SK-N-SH (cell line): ENCODE measurements around the gene C10orf90. TPM values are rescaled to one million over a fixed set of nuclear protein-coding genes. Genes with fewer than 3 reads are reported as not detected.

Experiments used
- CTCF ChIA-PET: fragments of 300-600, 350-600 bp; formaldehyde crosslinking; extraction: SDS; loops from one replicate; lab custom pipeline; 2021; lab: Yijun Ruan, JAX
- POLR2A ChIA-PET: fragments of 350-600 bp; sonication (Branson Sonifier 250); formaldehyde crosslinking; extraction: SDS; loops from one replicate; lab custom pipeline; 2020; ENCODE audit warnings: antibody characterized with exemption, inconsistent platforms; lab: Yijun Ruan, JAX
- DNase-seq: peaks from one replicate; pipeline ENCODE4 v3.0.0; 2012
- H2AFZ ChIP-seq: fragments of 200-600 bp; sonication (generic); 2 replicates; pipeline ENCODE4 v1.8.1; 2016; ENCODE audit warnings: antibody characterized with exemption, mild to moderate bottlenecking, low read depth
- H3F3A ChIP-seq: fragments of 200-600 bp; sonication (generic); replicated peaks from 2 replicates; pipeline ENCODE3; 2016; ENCODE audit warnings: antibody characterized with exemption, mild to moderate bottlenecking; ENCODE audit not compliant: insufficient read depth
- H3K27ac ChIP-seq, 2 experiments: fragments of 200-500 bp in 1 of 2; fragments of 200-600 bp in 1 of 2; sonication (Bioruptor generic) in 1 of 2; sonication (generic), shearing (Covaris generic) in 1 of 2; 2 replicates each; pipeline versions ENCODE4 v1.5.1 to v1.6.1; 2014 to 2016; ENCODE audit warnings: low read depth in 2 of 2, inconsistent platforms in 1 of 2, low read length in 1 of 2, mild to moderate bottlenecking in 1 of 2, mixed read lengths in 1 of 2
- H3K27me3 ChIP-seq: fragments of 200-600 bp; sonication (generic), shearing (Covaris generic); 2 replicates; pipeline ENCODE4 v1.6.1; 2016; ENCODE audit warnings: mixed run types; ENCODE audit not compliant: insufficient read depth
- H3K36me3 ChIP-seq, 2 experiments: fragments of 200-500 bp in 1 of 2; fragments of 200-600 bp in 1 of 2; sonication (Bioruptor generic) in 1 of 2; sonication (generic) in 1 of 2; replicated peaks in 1 of 2; 2 replicates each; pipeline versions ENCODE3 to v1.5.1; 2014 to 2016; ENCODE audit warnings: low read length in 1 of 2, mild to moderate bottlenecking in 1 of 2; ENCODE audit not compliant: insufficient read depth in 2 of 2, control insufficient read depth in 1 of 2
- H3K4me1 ChIP-seq, 2 experiments: fragments of 200-500 bp in 1 of 2; fragments of 200-600 bp in 1 of 2; sonication (Bioruptor generic) in 1 of 2; sonication (generic), shearing (Covaris generic) in 1 of 2; 2 replicates each; pipeline versions ENCODE4 v1.5.1 to v1.6.1; 2014 to 2016; ENCODE audit warnings: low read depth in 1 of 2, low read length in 1 of 2, mixed run types in 1 of 2; ENCODE audit not compliant: insufficient read depth in 2 of 2, control insufficient read depth in 1 of 2
- H3K4me2 ChIP-seq: fragments of 200-600 bp; sonication (generic), shearing (Covaris generic); 2 replicates; pipeline ENCODE4 v1.6.1; 2017; ENCODE audit warnings: mixed run types
- H3K4me3 ChIP-seq, 2 experiments: fragments of 200-500 bp in 1 of 2; fragments of 200-600 bp in 1 of 2; sonication (Bioruptor generic) in 1 of 2; sonication (generic), shearing (Covaris generic) in 1 of 2; 2 replicates each; pipeline versions ENCODE4 v1.5.1 to v1.8.1; 2014 to 2016; ENCODE audit warnings: low read depth in 2 of 2, inconsistent platforms in 1 of 2, low read length in 1 of 2, mild to moderate bottlenecking in 1 of 2, mixed read lengths in 1 of 2, moderate library complexity in 1 of 2
- H3K79me2 ChIP-seq: fragments of 200-600 bp; sonication (generic); 2 replicates; pipeline ENCODE4 v1.8.1; 2017; ENCODE audit warnings: mild to moderate bottlenecking; ENCODE audit not compliant: insufficient read depth
- H3K9ac ChIP-seq: fragments of 200-600 bp; sonication (generic); 2 replicates; pipeline ENCODE4 v1.6.1; 2017; ENCODE audit warnings: mixed run types
- H3K9me2 ChIP-seq: fragments of 200-600 bp; sonication (generic); 2 replicates; pipeline ENCODE4 v1.6.1; 2017; ENCODE audit warnings: mixed run types
- H3K9me3 ChIP-seq: fragments of 200-600 bp; sonication (generic); 2 replicates; pipeline ENCODE4 v1.6.1; 2017; ENCODE audit warnings: mixed run types, mild to moderate bottlenecking, moderate library complexity
- H4K20me1 ChIP-seq: fragments of 200-600 bp; sonication (generic); 2 replicates; pipeline ENCODE4 v1.6.1; 2017; ENCODE audit warnings: mild to moderate bottlenecking, mixed run types; ENCODE audit not compliant: insufficient read depth
- CTCF ChIP-seq: fragments of 200-600 bp; sonication (generic); IDR thresholded peaks from 2 replicates; pipeline ENCODE4 v1.6.1; 2017; ENCODE audit warnings: antibody characterized with exemption, mild to moderate bottlenecking, moderate library complexity
- ELF1 ChIP-seq: IDR thresholded peaks from 2 replicates; pipeline ENCODE4 v1.4.0; 2012
- EZH2phosphoT487 ChIP-seq: fragments of 200-600 bp; sonication (generic); IDR thresholded peaks from 2 replicates; pipeline ENCODE4 v1.6.1; 2017; ENCODE audit warnings: low read depth, mixed run types, mild to moderate bottlenecking, antibody characterized with exemption, moderate library complexity, borderline replicate concordance
- FOXJ3 ChIP-seq: sonication (generic); formaldehyde crosslinking; IDR thresholded peaks from 2 replicates; pipeline ENCODE4 v1.5.1; 2020; ENCODE audit warnings: mild to moderate bottlenecking, missing genetic modification reagents
- FOXM1 ChIP-seq: IDR thresholded peaks from 2 replicates; pipeline ENCODE4 v1.4.0; 2012; ENCODE audit warnings: low read depth, mild to moderate bottlenecking
- GABPA ChIP-seq: IDR thresholded peaks from 2 replicates; pipeline ENCODE4 v1.4.0; 2012; ENCODE audit warnings: low read depth, mild to moderate bottlenecking
- GATA2 ChIP-seq: sonication (generic); formaldehyde crosslinking; IDR thresholded peaks from 2 replicates; pipeline ENCODE4 v1.5.0; 2020; ENCODE audit warnings: mild to moderate bottlenecking, missing genetic modification reagents
- MEF2A ChIP-seq: IDR thresholded peaks from 2 replicates; pipeline ENCODE4 v1.4.0; 2012; ENCODE audit warnings: low read depth, borderline replicate concordance
- MXI1 ChIP-seq: IDR thresholded peaks from 2 replicates; pipeline ENCODE4 v1.6.1; 2012; ENCODE audit warnings: mild to moderate bottlenecking, low read depth, low read length, improper control_type of control experiment
- NFIC ChIP-seq: IDR thresholded peaks from 2 replicates; pipeline ENCODE4 v1.4.0; 2012; ENCODE audit warnings: borderline replicate concordance
- NRF1 ChIP-seq: IDR thresholded peaks from 2 replicates; pipeline ENCODE4 v1.6.1; 2012; ENCODE audit warnings: low read depth, mild to moderate bottlenecking, low read length
- POLR2AphosphoS5 ChIP-seq: IDR thresholded peaks from 2 replicates; pipeline ENCODE4 v1.6.1; 2012; ENCODE audit warnings: low read depth, low read length
- RCOR1 ChIP-seq: fragments of 150-350 bp; IDR thresholded peaks from 2 replicates; pipeline ENCODE4 v1.6.1; 2017; ENCODE audit warnings: antibody characterized with exemption, low read length
- RFX5 ChIP-seq: IDR thresholded peaks from 2 replicates; pipeline ENCODE4 v1.6.1; 2012; ENCODE audit warnings: mild to moderate bottlenecking, improper control_type of control experiment, low read length
- RXRA ChIP-seq: IDR thresholded peaks from 2 replicates; pipeline ENCODE4 v1.4.0; 2012; ENCODE audit warnings: low read depth, mild to moderate bottlenecking, borderline replicate concordance
- SIN3A ChIP-seq: IDR thresholded peaks from 2 replicates; pipeline ENCODE4 v1.6.1; 2012; ENCODE audit warnings: low read depth, mild to moderate bottlenecking, low read length, moderate library complexity, borderline replicate concordance
- SMC3 ChIP-seq: IDR thresholded peaks from 2 replicates; pipeline ENCODE4 v1.6.1; 2012; ENCODE audit warnings: low read depth, low read length, improper control_type of control experiment
- TAF1 ChIP-seq: IDR thresholded peaks from 2 replicates; pipeline ENCODE4 v1.6.1; 2012; ENCODE audit warnings: low read depth, mild to moderate bottlenecking, low read length, moderate library complexity, borderline replicate concordance
- TEAD4 ChIP-seq: IDR thresholded peaks from 2 replicates; pipeline ENCODE4 v1.4.0; 2012; ENCODE audit warnings: mild to moderate bottlenecking, borderline replicate concordance; ENCODE audit not compliant: insufficient read depth
- YY1 ChIP-seq: IDR thresholded peaks from 2 replicates; pipeline ENCODE4 v1.4.0; 2012; ENCODE audit warnings: low read depth, mild to moderate bottlenecking
- WGBS: methylation state at CpG from one replicate; pipeline ENCODE4 v1.1.6; 2017; ENCODE audit warnings: low lambda C conversion rate; 5-methylcytosine and 5-hydroxymethylcytosine counted together
- polyA plus RNA-seq, 3 experiments: library from polyadenylated mRNA; depleted of rRNA; stranded (reverse); fragments of >200 nt; gene quantifications; 2 replicates each; pipeline ENCODE4 v1.2.3, GENCODE V29; 2012
- TF ChIP-seq, protein P1 (sequence below): IDR thresholded peaks from 2 replicates; pipeline ENCODE4; 2012
- TF ChIP-seq, protein P2 (sequence below): IDR thresholded peaks from 2 replicates; pipeline ENCODE4 v1.4.0; 2012; ENCODE audit warnings: low read depth, borderline replicate concordance
- TF ChIP-seq, protein P3 (sequence below): fragments of 150-350 bp; IDR thresholded peaks from 2 replicates; pipeline ENCODE4 v1.6.1; 2016; ENCODE audit warnings: mild to moderate bottlenecking, low read depth, low read length

Gene C10orf90
- polyA plus RNA-seq, 1 of the 3 experiments (the other 2 are of a cell fraction), result 0.21 TPM

GRCh38 chr10:126658928-126659327 is 11.6 kb downstream of the C10orf90 start:
- Histone ChIP-seq H3K4me2 (no peak overlapping the region), H3K4me1 (no peaks in the 10 kb centered on the region), H3K9me3 (no peaks in the 10 kb centered on the region), H3K27me3 (no peaks in the 10 kb centered on the region), H3K9ac (no peak overlapping the region), H3K27ac (no peak overlapping the region), H3K79me2 (no peaks in the 10 kb centered on the region), H2AFZ (no peak overlapping the region), H3F3A (no peaks in the 10 kb centered on the region), H3K36me3 (no peaks in the 10 kb centered on the region), H3K4me3 (no peak overlapping the region), H4K20me1 (no peaks in the 10 kb centered on the region), H3K9me2 (no peaks in the 10 kb centered on the region)
- CTCF ChIA-PET, result interaction anchor here (1.1 to 1.4 kb wide), 3 partner anchors 16 to 725 kb away, joined by 3 to 4 read pairs (median 3); no protein-coding TSS in a partner anchor
- TF ChIP-seq GABPA (no peak), RFX5 (no peak), MXI1 (no peak), NRF1 (no peak), FOXM1 (no peak), NFIC (no peak), EZH2phosphoT487 (no peak), CTCF (no peak), MEF2A (no peak), SMC3 (no peak), POLR2AphosphoS5 (no peak), FOXJ3 (CRISPR knock-in tag) (no peak), RXRA (no peak), YY1 (no peak), TEAD4 (no peak), SIN3A (no peak), TAF1 (no peak)
- TF ChIP-seq, protein P1, sequence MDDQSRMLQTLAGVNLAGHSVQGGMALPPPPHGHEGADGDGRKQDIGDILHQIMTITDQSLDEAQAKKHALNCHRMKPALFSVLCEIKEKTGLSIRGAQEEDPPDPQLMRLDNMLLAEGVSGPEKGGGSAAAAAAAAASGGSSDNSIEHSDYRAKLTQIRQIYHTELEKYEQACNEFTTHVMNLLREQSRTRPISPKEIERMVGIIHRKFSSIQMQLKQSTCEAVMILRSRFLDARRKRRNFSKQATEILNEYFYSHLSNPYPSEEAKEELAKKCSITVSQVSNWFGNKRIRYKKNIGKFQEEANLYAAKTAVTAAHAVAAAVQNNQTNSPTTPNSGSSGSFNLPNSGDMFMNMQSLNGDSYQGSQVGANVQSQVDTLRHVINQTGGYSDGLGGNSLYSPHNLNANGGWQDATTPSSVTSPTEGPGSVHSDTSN, result no peak
- POLR2A ChIA-PET, result no interaction called here
- 51% methylated on average over 4 of the region's 4 CpGs for WGBS
- DNase-seq, result no peak

DNA sequence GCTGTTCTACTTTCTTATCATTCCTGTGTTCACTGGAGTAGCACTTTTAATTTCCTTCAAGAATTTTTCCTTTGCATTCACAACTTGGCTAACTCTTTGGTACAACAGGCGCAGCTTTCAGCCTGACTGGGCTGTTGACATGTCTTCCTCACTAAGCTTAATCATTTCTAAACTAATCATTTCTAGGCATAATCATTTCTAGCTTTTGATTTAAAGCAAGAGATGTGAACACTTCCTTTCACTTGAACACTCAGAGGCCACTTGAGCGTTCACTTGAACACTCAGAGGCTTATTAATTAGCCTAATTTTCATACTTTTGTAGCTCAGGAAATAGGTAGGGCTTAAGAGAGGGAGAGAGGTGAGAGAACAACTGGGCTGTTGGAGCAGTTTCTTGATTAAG is 15.9 kb downstream of the C10orf90 start:
- no peaks in the 10 kb centered on the region for H3K79me2 ChIP-seq
- no peak overlapping the region for H3K9ac ChIP-seq
- H3K36me3 ChIP-seq, result no peaks in the 10 kb centered on the region
- ChIA-PET POLR2A (no interaction called here), CTCF (no interaction called here)
- no peaks in the 10 kb centered on the region for H3K9me3 ChIP-seq
- no peak overlapping the region for H3K4me3 ChIP-seq
- no peak overlapping the region for H2AFZ ChIP-seq
- no peak overlapping the region for H3K4me2 ChIP-seq
- no peaks in the 10 kb centered on the region for H3K9me2 ChIP-seq
- H3F3A ChIP-seq, result no peaks in the 10 kb centered on the region
- no peak for DNase-seq
- H3K4me1 ChIP-seq, result no peaks in the 10 kb centered on the region
- WGBS, result 11% methylated on average over 2 of the region's 2 CpGs
- no peak overlapping the region for H3K27ac ChIP-seq
- no peaks in the 10 kb centered on the region for H3K27me3 ChIP-seq
- H4K20me1 ChIP-seq, result no peaks in the 10 kb centered on the region
- no peak for TF ChIP-seq ELF1
- no peak for TF ChIP-seq GATA2 (CRISPR knock-in tag)
- TF ChIP-seq, protein P2, sequence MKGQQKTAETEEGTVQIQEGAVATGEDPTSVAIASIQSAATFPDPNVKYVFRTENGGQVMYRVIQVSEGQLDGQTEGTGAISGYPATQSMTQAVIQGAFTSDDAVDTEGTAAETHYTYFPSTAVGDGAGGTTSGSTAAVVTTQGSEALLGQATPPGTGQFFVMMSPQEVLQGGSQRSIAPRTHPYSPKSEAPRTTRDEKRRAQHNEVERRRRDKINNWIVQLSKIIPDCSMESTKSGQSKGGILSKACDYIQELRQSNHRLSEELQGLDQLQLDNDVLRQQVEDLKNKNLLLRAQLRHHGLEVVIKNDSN, result no peak
- TF ChIP-seq RCOR1, result no peak
- TF ChIP-seq, protein P3, sequence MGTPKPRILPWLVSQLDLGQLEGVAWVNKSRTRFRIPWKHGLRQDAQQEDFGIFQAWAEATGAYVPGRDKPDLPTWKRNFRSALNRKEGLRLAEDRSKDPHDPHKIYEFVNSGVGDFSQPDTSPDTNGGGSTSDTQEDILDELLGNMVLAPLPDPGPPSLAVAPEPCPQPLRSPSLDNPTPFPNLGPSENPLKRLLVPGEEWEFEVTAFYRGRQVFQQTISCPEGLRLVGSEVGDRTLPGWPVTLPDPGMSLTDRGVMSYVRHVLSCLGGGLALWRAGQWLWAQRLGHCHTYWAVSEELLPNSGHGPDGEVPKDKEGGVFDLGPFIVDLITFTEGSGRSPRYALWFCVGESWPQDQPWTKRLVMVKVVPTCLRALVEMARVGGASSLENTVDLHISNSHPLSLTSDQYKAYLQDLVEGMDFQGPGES, result no peak
- no peak for TF ChIP-seq NFIC
- TF ChIP-seq FOXJ3 (CRISPR knock-in tag), result no peak
- TF ChIP-seq RXRA, result no peak
- no peak for TF ChIP-seq POLR2AphosphoS5
